AG10803 (cell line): ENCODE data around the gene TNIP1.

ENCODE experiments used
- DNase-seq: peaks from one replicate; pipeline ENCODE4 v3.0.0; 2010; ENCODE audit warnings: low read depth
- H3K4me3 ChIP-seq: 2 replicates; pipeline ENCODE4 v1.5.1; 2011; ENCODE audit warnings: mild to moderate bottlenecking, low read length, control low read depth
- CTCF ChIP-seq: conservative IDR thresholded peaks from 2 replicates; pipeline ENCODE4 v1.5.1; 2011; ENCODE audit warnings: mild to moderate bottlenecking, low read length, control low read depth, inconsistent platforms

Gene TNIP1

GRCh38 chr5:151023047-151023615 lies 57.7 kb downstream of the TNIP1 start:
- no peak for DNase-seq
- H3K4me3 ChIP-seq = no peak overlapping the region
- no peak for TF ChIP-seq CTCF

GRCh38 chr5:151022511-151023018 lies 58.3 kb downstream of the TNIP1 start:
- no peak for DNase-seq
- TF ChIP-seq CTCF = no peak
- H3K4me3 ChIP-seq = no peak overlapping the region

- H3K4me3 ChIP-seq = no peak overlapping the region
- TF ChIP-seq CTCF = no peak
- DNase-seq = no peak
Observed at GRCh38 chr5:151021746-151022145, 59.1 kb downstream of the TNIP1 start.

GRCh38 chr5:151020304-151021110 lies 60.3 kb downstream of the TNIP1 start, which contains the start of gene GPX3:
Gene GPX3 (plus strand): TSS chr5:151020591. CDS start chr5:151020655, 64 bp downstream.
- no peak for TF ChIP-seq CTCF
- DNase-seq = peak; percentile 34
- H3K4me3 ChIP-seq = peak within 1 kb of the TSS; percentile 53

- no peak for DNase-seq
- H3K4me3 ChIP-seq = no peak overlapping the region
- TF ChIP-seq CTCF = no peak
Observed at GRCh38 chr5:151019331-151019730, 61.5 kb downstream of the TNIP1 start.

- no peak overlapping the region for H3K4me3 ChIP-seq
- TF ChIP-seq CTCF = no peak
- no peak for DNase-seq
Observed at GRCh38 chr5:151018846-151019245, 62.0 kb downstream of the TNIP1 start.

GRCh38 chr5:151017897-151018296 lies 62.9 kb downstream of the TNIP1 start:
- no peak for TF ChIP-seq CTCF
- H3K4me3 ChIP-seq = no peak overlapping the region
- DNase-seq = no peak
